ENCODE data around the gene IPO8. TPM values are rescaled to one million over a fixed set of nuclear protein-coding genes. Genes with fewer than 3 reads are reported as not detected.
A peak's percentile ranks its signal among the peaks of the same experiment; 100 is the strongest.
"Not testable (repeated sequence)": the region's sequence is repeated elsewhere in the genome, so short reads cannot be mapped to it uniquely, and the experiment has no call there.

Gene IPO8
- total and polyA plus RNA-seq, 9 donors = 18.5 to 33.8 (median 27.4) TPM

DNA sequence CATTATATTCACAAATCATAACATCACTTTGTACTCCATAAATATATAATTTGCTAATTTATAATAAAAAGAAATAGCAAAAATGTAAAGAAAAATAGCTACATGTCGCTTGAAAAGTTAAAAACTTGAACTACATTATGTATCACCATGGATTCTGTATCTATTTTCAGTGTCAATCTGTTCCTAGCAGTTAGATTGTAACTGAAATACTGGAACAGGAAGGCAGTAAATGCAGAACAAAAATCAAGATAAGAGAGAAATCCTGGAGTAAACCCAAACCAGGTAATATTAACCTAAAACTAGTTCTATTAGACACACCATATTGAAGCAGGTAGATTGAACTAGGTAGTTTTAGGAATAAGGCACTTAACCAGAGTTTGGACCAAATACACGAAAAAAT lies 60.3 kb downstream of the IPO8 start:
- no peak overlapping the region for H3K27ac ChIP-seq (ENCODE audit: low read length)
- peaks cover 2% of the 10 kb centered on the region for H3K4me1 ChIP-seq (ENCODE audit: control insufficient read depth, insufficient read depth, low read length)
- H3K9me3 ChIP-seq (replicated peaks; ENCODE audit: control insufficient read depth, low read depth, low read length) = no peaks in the 10 kb centered on the region
- no peak for DNase-seq
- H3K27me3 ChIP-seq (ENCODE audit: control insufficient read depth, insufficient read depth, low read length) = no peaks in the 10 kb centered on the region
- WGBS (ENCODE audit: insufficient coverage) = no CpG with 5 or more reads among the region's 2 CpGs
- no peak overlapping the region for H3K4me3 ChIP-seq (ENCODE audit: low read length)
- H3K36me3 ChIP-seq (ENCODE audit: control insufficient read depth, insufficient read depth, low read length) = peaks cover 17% of the 10 kb centered on the region

- Histone ChIP-seq H3K36me3 (ENCODE audit: control insufficient read depth, insufficient read depth, low read length) (peaks cover 19% of the 10 kb centered on the region), H3K4me1 (ENCODE audit: control insufficient read depth, insufficient read depth, low read length) (peaks cover 2% of the 10 kb centered on the region), H3K27ac (ENCODE audit: low read length) (no peak overlapping the region), H3K9me3 (replicated peaks; ENCODE audit: control insufficient read depth, low read depth, low read length) (no peaks in the 10 kb centered on the region), H3K4me3 (ENCODE audit: low read length) (no peak overlapping the region), H3K27me3 (ENCODE audit: control insufficient read depth, insufficient read depth, low read length) (no peaks in the 10 kb centered on the region)
- WGBS (ENCODE audit: insufficient coverage) = 92% methylated on average over 3 of the region's 6 CpGs
- peak; percentile 13 for DNase-seq
These were observed 63.9 kb downstream of the IPO8 start for GRCh38 chr12:30631740-30632139.

GRCh38 chr12:30630979-30631285 lies 64.7 kb downstream of the IPO8 start:
- no peak for DNase-seq
- H3K27ac ChIP-seq (ENCODE audit: low read length) = no peak overlapping the region
- H3K27me3 ChIP-seq (ENCODE audit: control insufficient read depth, insufficient read depth, low read length) = no peaks in the 10 kb centered on the region
- no peak overlapping the region for H3K4me3 ChIP-seq (ENCODE audit: low read length)
- 80% methylated on average over 1 of the region's 3 CpGs for WGBS (ENCODE audit: insufficient coverage)
- H3K4me1 ChIP-seq (ENCODE audit: control insufficient read depth, insufficient read depth, low read length) = peaks cover 2% of the 10 kb centered on the region
- H3K9me3 ChIP-seq (replicated peaks; ENCODE audit: control insufficient read depth, low read depth, low read length) = no peaks in the 10 kb centered on the region
- peaks cover 19% of the 10 kb centered on the region for H3K36me3 ChIP-seq (ENCODE audit: control insufficient read depth, insufficient read depth, low read length)

DNA sequence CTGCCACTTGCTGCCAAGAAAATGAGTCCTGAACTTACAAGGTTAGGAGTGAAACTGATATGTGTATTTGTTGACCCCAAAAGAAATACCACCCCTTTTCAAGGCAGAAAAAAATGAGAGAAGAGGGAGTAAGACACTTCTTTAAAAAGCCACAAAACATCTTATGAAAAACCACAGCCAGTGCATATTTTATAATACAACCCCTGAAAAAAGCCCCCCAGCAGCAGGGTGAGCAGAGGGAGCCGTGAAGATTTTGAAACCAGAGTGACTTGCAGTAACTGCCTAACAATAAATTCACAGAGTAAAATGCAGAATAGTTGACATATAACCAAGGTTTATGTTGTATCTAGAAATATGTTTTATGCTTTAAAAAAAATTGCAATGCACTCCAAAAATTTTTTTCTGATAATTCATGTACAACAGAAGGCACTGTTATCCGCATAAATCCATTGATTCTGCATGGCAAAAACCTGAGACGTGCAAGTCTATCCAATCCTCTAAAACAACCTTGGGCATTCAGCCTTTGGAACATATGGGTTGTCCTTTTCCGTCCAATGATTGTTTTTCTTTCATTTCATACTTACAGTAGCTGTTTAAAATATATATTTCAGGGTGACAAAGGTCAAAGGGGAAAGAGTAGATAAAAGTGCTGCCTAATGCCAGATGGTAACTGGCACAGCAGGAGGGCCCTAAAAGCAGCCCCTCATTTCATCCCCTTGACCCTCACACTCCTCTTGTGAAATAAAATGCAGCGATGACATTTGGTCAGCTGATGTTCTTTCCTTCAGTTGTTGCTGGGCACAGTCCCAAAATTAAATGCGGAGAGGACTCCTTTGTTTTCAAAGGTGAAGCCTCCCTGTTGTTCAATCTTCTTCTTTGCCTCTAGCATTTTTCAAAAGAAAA lies 65.3 kb downstream of the IPO8 start:
- H3K9me3 ChIP-seq (replicated peaks; ENCODE audit: control insufficient read depth, low read depth, low read length) = no peaks in the 10 kb centered on the region
- H3K4me3 ChIP-seq (ENCODE audit: low read length) = no peak overlapping the region
- WGBS (ENCODE audit: insufficient coverage) = 100% methylated on average over 1 of the region's 6 CpGs
- peaks cover 2% of the 10 kb centered on the region for H3K4me1 ChIP-seq (ENCODE audit: control insufficient read depth, insufficient read depth, low read length)
- H3K36me3 ChIP-seq (ENCODE audit: control insufficient read depth, insufficient read depth, low read length) = peaks cover 19% of the 10 kb centered on the region
- H3K27me3 ChIP-seq (ENCODE audit: control insufficient read depth, insufficient read depth, low read length) = no peaks in the 10 kb centered on the region
- H3K27ac ChIP-seq (ENCODE audit: low read length) = no peak overlapping the region
- no peak for DNase-seq

DNA sequence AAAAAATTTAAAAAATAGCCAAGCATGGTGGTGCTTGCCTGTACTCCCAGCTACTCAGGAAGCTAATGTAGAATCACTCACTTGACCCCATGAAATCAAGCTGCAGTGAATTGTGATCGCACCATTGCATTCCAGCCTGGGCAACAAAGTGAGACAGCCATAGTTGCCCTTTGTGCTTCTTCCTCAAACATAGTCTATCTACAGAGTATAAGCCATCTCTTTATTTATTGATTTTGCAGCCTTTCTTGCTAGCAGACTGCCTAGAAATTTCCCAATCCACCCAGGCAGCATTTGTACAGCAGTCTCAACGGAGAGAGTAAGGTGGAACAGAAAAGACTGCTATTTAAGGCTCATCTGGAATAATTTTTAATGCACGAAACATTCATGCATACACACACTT lies 68.8 kb downstream of the IPO8 start:
- peaks cover 2% of the 10 kb centered on the region for H3K4me1 ChIP-seq (ENCODE audit: control insufficient read depth, insufficient read depth, low read length)
- DNase-seq = no peak
- H3K4me3 ChIP-seq (ENCODE audit: low read length) = no peak overlapping the region
- WGBS (ENCODE audit: insufficient coverage) = no CpG with 5 or more reads among the region's 3 CpGs
- no peaks in the 10 kb centered on the region for H3K9me3 ChIP-seq (replicated peaks; ENCODE audit: control insufficient read depth, low read depth, low read length)
- H3K27ac ChIP-seq (ENCODE audit: low read length) = no peak overlapping the region
- H3K27me3 ChIP-seq (ENCODE audit: control insufficient read depth, insufficient read depth, low read length) = no peaks in the 10 kb centered on the region
- H3K36me3 ChIP-seq (ENCODE audit: control insufficient read depth, insufficient read depth, low read length) = peaks cover 13% of the 10 kb centered on the region

GRCh38 chr12:30624009-30624408 lies 71.7 kb downstream of the IPO8 start:
- Histone ChIP-seq H3K4me3 (ENCODE audit: low read length) (no peak overlapping the region), H3K36me3 (ENCODE audit: control insufficient read depth, insufficient read depth, low read length) (peaks cover 3% of the 10 kb centered on the region), H3K27me3 (ENCODE audit: control insufficient read depth, insufficient read depth, low read length) (no peaks in the 10 kb centered on the region), H3K9me3 (replicated peaks; ENCODE audit: control insufficient read depth, low read depth, low read length) (no peaks in the 10 kb centered on the region), H3K27ac (ENCODE audit: low read length) (no peak overlapping the region), H3K4me1 (ENCODE audit: control insufficient read depth, insufficient read depth, low read length) (no peaks in the 10 kb centered on the region)
- no peak for DNase-seq
- no CpG with 5 or more reads among the region's 6 CpGs for WGBS (ENCODE audit: insufficient coverage)

- Histone ChIP-seq H3K36me3 (ENCODE audit: control insufficient read depth, insufficient read depth, low read length) (no peaks in the 10 kb centered on the region), H3K9me3 (replicated peaks; ENCODE audit: control insufficient read depth, low read depth, low read length) (no peaks in the 10 kb centered on the region), H3K27me3 (ENCODE audit: control insufficient read depth, insufficient read depth, low read length) (no peaks in the 10 kb centered on the region), H3K4me1 (ENCODE audit: control insufficient read depth, insufficient read depth, low read length) (no peaks in the 10 kb centered on the region), H3K4me3 (ENCODE audit: low read length) (no peak overlapping the region), H3K27ac (ENCODE audit: low read length) (no peak overlapping the region)
- WGBS (ENCODE audit: insufficient coverage) = no CpG with 5 or more reads among the region's 1 CpG
- no peak for DNase-seq
These were observed 73.2 kb downstream of the IPO8 start for GRCh38 chr12:30622509-30622908.

GRCh38 chr12:30621663-30622241 lies 73.9 kb downstream of the IPO8 start:
- DNase-seq; H3K9me3 ChIP-seq (replicated peaks; ENCODE audit: control insufficient read depth, low read depth, low read length); H3K4me3 ChIP-seq (ENCODE audit: low read length); H3K4me1 ChIP-seq (ENCODE audit: control insufficient read depth, insufficient read depth, low read length); H3K36me3 ChIP-seq (ENCODE audit: control insufficient read depth, insufficient read depth, low read length); H3K27me3 ChIP-seq (ENCODE audit: control insufficient read depth, insufficient read depth, low read length); H3K27ac ChIP-seq (ENCODE audit: low read length): not testable (repeated sequence)
- WGBS (ENCODE audit: insufficient coverage) = 96% methylated on average over 3 of the region's 4 CpGs

DNA sequence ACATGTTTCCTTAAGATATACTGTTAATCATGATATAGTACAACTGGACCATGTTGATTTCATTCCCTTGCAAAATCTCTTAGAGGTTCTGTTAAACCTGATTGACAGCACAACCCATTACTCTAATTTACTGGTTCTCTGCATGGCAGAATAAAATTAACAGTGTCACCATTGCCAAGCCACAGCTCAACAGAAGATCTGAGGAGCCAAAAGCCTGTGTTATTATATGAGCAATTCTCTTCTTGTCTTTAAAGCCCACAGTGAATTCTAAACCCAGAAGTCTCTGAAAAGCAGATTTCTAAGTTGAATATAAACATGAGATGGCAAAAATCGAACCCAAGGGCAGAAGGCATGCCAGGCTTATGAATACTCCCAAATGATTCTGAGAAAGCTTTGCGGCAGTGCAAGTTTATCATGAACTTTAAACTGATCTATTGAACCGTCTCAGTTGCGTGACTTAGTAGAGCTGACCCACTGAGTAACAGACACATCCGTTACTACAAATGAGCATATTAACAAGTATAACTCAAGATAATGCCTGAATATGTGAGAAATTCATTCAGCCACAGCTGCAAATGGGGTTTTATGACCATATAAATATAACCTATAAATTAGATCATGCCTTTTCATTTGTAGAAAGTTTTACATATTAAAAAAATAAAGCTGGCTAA lies 78.2 kb downstream of the IPO8 start:
- Histone ChIP-seq H3K36me3 (ENCODE audit: control insufficient read depth, insufficient read depth, low read length) (no peaks in the 10 kb centered on the region), H3K27me3 (ENCODE audit: control insufficient read depth, insufficient read depth, low read length) (no peaks in the 10 kb centered on the region), H3K4me1 (ENCODE audit: control insufficient read depth, insufficient read depth, low read length) (no peaks in the 10 kb centered on the region), H3K4me3 (ENCODE audit: low read length) (no peak overlapping the region), H3K27ac (ENCODE audit: low read length) (no peak overlapping the region), H3K9me3 (replicated peaks; ENCODE audit: control insufficient read depth, low read depth, low read length) (no peaks in the 10 kb centered on the region)
- no peak for DNase-seq
- no CpG with 5 or more reads among the region's 5 CpGs for WGBS (ENCODE audit: insufficient coverage)

DNA sequence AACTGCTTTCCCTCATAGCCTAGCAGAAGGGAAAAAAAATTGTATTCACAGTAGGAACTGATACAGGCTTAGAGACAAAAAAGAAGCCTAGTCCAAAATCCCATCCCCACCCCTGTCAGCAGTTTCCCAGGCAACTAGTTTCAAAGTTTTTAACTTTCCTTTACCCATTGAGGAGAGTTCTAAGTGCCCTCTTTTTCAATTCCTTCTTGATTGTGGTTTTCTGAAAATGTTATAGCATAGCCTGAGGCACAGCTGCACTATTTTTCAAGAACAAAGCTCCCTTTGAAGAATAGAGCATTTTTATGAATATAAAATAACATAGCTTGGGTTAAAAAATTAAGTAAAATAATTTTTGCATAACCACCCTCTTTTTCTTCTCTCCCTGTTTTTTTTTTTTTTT lies 81.6 kb downstream of the IPO8 start:
- no peak for DNase-seq
- no peak overlapping the region for H3K4me3 ChIP-seq (ENCODE audit: low read length)
- H3K9me3 ChIP-seq (replicated peaks; ENCODE audit: control insufficient read depth, low read depth, low read length) = no peaks in the 10 kb centered on the region
- no peaks in the 10 kb centered on the region for H3K27me3 ChIP-seq (ENCODE audit: control insufficient read depth, insufficient read depth, low read length)
- H3K4me1 ChIP-seq (ENCODE audit: control insufficient read depth, insufficient read depth, low read length) = no peaks in the 10 kb centered on the region
- H3K36me3 ChIP-seq (ENCODE audit: control insufficient read depth, insufficient read depth, low read length) = no peaks in the 10 kb centered on the region
- no peak overlapping the region for H3K27ac ChIP-seq (ENCODE audit: low read length)
